Measurements from ENCODE around the gene LIMCH1. TPM values are rescaled to one million over a fixed set of nuclear protein-coding genes. Genes with fewer than 3 reads are reported as not detected.

LIMCH1 gene
- total RNA-seq, 1 donor: 8.7 TPM

- H3K4me3 ChIP-seq (ENCODE audit: low read depth, low read length): no peak overlapping the region
- no peak for TF ChIP-seq CTCF (IDR thresholded peaks at IDR 0.05; ENCODE audit: insufficient read depth, low read length)
- peak; percentile 27 for DNase-seq (ENCODE audit: low read depth)
Measured at GRCh38 chr4:41678086-41678816, 140.3 kb downstream of the LIMCH1 start.

GRCh38 chr4:41678951-41679350 is 141.0 kb downstream of the LIMCH1 start:
- DNase-seq (ENCODE audit: low read depth): no peak
- no peak for TF ChIP-seq CTCF (IDR thresholded peaks at IDR 0.05; ENCODE audit: insufficient read depth, low read length)
- H3K4me3 ChIP-seq (ENCODE audit: low read depth, low read length): no peak overlapping the region

GRCh38 chr4:41679991-41680390 is 142.0 kb downstream of the LIMCH1 start:
- no peak for DNase-seq (ENCODE audit: low read depth)
- no peak for TF ChIP-seq CTCF (IDR thresholded peaks at IDR 0.05; ENCODE audit: insufficient read depth, low read length)
- no peak overlapping the region for H3K4me3 ChIP-seq (ENCODE audit: low read depth, low read length)

- no peak for TF ChIP-seq CTCF (IDR thresholded peaks at IDR 0.05; ENCODE audit: insufficient read depth, low read length)
Measured at GRCh38 chr4:41681054-41681453, 143.1 kb downstream of the LIMCH1 start.

GRCh38 chr4:41683326-41683725 is 145.4 kb downstream of the LIMCH1 start:
- no peak overlapping the region for H3K4me3 ChIP-seq (ENCODE audit: low read depth, low read length)
- DNase-seq (ENCODE audit: low read depth): no peak
- no peak for TF ChIP-seq CTCF (IDR thresholded peaks at IDR 0.05; ENCODE audit: insufficient read depth, low read length)

More at GRCh38 chr4:41681054-41681453, 143.1 kb downstream of the LIMCH1 start:
- no peak for DNase-seq (ENCODE audit: low read depth)
- no peak overlapping the region for H3K4me3 ChIP-seq (ENCODE audit: low read depth, low read length)

- TF ChIP-seq CTCF (IDR thresholded peaks at IDR 0.05; ENCODE audit: insufficient read depth, low read length): no peak
- H3K4me3 ChIP-seq (ENCODE audit: low read depth, low read length): no peak overlapping the region
- DNase-seq (ENCODE audit: low read depth): no peak
Measured at GRCh38 chr4:41686893-41687292, 148.9 kb downstream of the LIMCH1 start.

- no peak overlapping the region for H3K4me3 ChIP-seq (ENCODE audit: low read depth, low read length)
- no peak for DNase-seq (ENCODE audit: low read depth)
- TF ChIP-seq CTCF (IDR thresholded peaks at IDR 0.05; ENCODE audit: insufficient read depth, low read length): no peak
Measured at GRCh38 chr4:41687971-41688370, 150.0 kb downstream of the LIMCH1 start.
